ENCODE results near the gene ACOXL.

DNA sequence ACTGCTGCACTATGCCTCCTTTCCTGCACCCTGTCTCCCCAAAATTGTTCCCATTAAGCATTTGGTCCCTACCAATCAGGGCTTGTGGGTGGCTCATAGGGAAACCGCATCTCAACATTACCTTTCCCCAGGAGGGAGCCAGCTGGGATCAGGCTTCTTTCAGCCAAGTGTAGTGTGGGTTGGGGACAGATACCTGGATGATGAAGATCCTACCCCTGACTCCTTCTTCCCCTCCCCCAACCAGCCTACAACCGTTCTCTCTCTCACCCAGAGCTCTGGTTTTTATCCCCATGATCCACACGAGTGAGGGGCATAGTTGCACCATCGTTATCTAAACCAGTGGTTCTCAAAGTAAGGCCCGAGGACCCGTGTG, 40.0 kb downstream of the ACOXL start:
- TF ChIP-seq, protein P1, sequence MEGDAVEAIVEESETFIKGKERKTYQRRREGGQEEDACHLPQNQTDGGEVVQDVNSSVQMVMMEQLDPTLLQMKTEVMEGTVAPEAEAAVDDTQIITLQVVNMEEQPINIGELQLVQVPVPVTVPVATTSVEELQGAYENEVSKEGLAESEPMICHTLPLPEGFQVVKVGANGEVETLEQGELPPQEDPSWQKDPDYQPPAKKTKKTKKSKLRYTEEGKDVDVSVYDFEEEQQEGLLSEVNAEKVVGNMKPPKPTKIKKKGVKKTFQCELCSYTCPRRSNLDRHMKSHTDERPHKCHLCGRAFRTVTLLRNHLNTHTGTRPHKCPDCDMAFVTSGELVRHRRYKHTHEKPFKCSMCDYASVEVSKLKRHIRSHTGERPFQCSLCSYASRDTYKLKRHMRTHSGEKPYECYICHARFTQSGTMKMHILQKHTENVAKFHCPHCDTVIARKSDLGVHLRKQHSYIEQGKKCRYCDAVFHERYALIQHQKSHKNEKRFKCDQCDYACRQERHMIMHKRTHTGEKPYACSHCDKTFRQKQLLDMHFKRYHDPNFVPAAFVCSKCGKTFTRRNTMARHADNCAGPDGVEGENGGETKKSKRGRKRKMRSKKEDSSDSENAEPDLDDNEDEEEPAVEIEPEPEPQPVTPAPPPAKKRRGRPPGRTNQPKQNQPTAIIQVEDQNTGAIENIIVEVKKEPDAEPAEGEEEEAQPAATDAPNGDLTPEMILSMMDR (IDR thresholded peaks at IDR 0.05) = no peak
- no peak for TF ChIP-seq POLR2A (IDR thresholded peaks at IDR 0.05)
